T-cell (primary cell): ENCODE data around the gene BCKDHA. TPM values are rescaled to one million over a fixed set of nuclear protein-coding genes. Genes with fewer than 3 reads are reported as not detected.
A peak's percentile ranks its signal among the peaks of the same experiment; 100 is the strongest.
"Not testable (repeated sequence)": the region's sequence is repeated elsewhere in the genome, so short reads cannot be mapped to it uniquely, and the experiment has no call there.

Experiments
- ATAC-seq, 4 experiments: fragments of 200-7000 bp in 3 of 4; fragments of 150-1000 bp in 1 of 4; cut with Tn5 transposase; replicated peaks in 1 of 4; 1 replicate in 3 of 4; 2 replicates in 1 of 4; pipeline ENCODE4 v1.10.0; 2021; ENCODE audit warnings: moderate library complexity in 3 of 4, mild to moderate bottlenecking in 2 of 4, moderate number of reproducible peaks in 1 of 4
- CTCF ChIA-PET, 2 donors: fragments of 300-600 bp; sonication (Branson Sonifier 250); formaldehyde crosslinking; loops; one replicate each; lab custom pipeline; 2022; ENCODE audit warnings: antibody characterized with exemption in 2 of 2; lab: Charles Lee
- POLR2A ChIA-PET, 2 donors: fragments of 300-600 bp; sonication (Branson Sonifier 250); formaldehyde crosslinking; loops; one replicate each; lab custom pipeline; 2022; ENCODE audit warnings: antibody characterized with exemption in 2 of 2; lab: Charles Lee
- DNase-seq, 35 experiments: peaks; one replicate each; pipeline versions ENCODE4 v3.0.0 to v3.0.0-alpha.2; 2013 to 2023
- H3K27ac ChIP-seq: one replicate; pipeline ENCODE4 v1.5.1; 2013; ENCODE audit warnings: low read length
- H3K27me3 ChIP-seq, 2 experiments: replicated peaks in 1 of 2; 1 replicate in 1 of 2; 2 replicates in 1 of 2; pipeline versions ENCODE4 v1.6.1 to v1.7.0; 2013; ENCODE audit warnings: low read length in 1 of 2, mixed read lengths in 1 of 2; ENCODE audit not compliant: control insufficient read depth in 2 of 2, insufficient read depth in 2 of 2; ENCODE audit errors: extremely low read depth in 1 of 2
- H3K36me3 ChIP-seq, 2 donors: 1 replicate in 1 of 2; 2 replicates in 1 of 2; pipeline versions ENCODE4 v1.6.1 to v1.7.0; 2013; ENCODE audit warnings: low read length in 1 of 2; ENCODE audit not compliant: control insufficient read depth in 2 of 2, insufficient read depth in 1 of 2; ENCODE audit errors: extremely low read depth in 1 of 2
- H3K4me1 ChIP-seq, 2 experiments: 1 replicate in 1 of 2; 2 replicates in 1 of 2; pipeline versions ENCODE4 v1.6.1 to v1.7.0; 2013; ENCODE audit warnings: low read length in 2 of 2, mixed read lengths in 1 of 2; ENCODE audit not compliant: insufficient read depth in 2 of 2, control insufficient read depth in 1 of 2; ENCODE audit errors: extremely low read depth in 1 of 2
- H3K4me3 ChIP-seq, 2 donors: 1 replicate in 1 of 2; 2 replicates in 1 of 2; pipeline versions ENCODE4 v1.5.1 to v1.7.0; 2013; ENCODE audit warnings: mild to moderate bottlenecking in 2 of 2, low read length in 1 of 2, moderate library complexity in 1 of 2; ENCODE audit not compliant: control insufficient read depth in 1 of 2; ENCODE audit errors: extremely low read depth in 1 of 2
- H3K9me3 ChIP-seq: 2 replicates; pipeline ENCODE4 v1.7.0; 2013
- H3K27ac Mint-ChIP-seq, 2 donors: one replicate each; pipeline ENCODE4 v1.8.0; 2020 to 2021; ENCODE audit warnings: mild to moderate bottlenecking in 2 of 2, mixed read lengths in 2 of 2
- H3K27me3 Mint-ChIP-seq, 2 donors: one replicate each; pipeline ENCODE4 v1.8.0; 2021 to 2022; ENCODE audit warnings: mixed read lengths in 2 of 2
- H3K36me3 Mint-ChIP-seq: one replicate; pipeline ENCODE4 v1.8.0; 2021; ENCODE audit warnings: mixed read lengths
- H3K4me1 Mint-ChIP-seq, 3 donors: one replicate each; pipeline ENCODE4 v1.8.0; 2020 to 2022; ENCODE audit warnings: mixed read lengths in 3 of 3, mild to moderate bottlenecking in 1 of 3
- H3K4me3 Mint-ChIP-seq, 3 donors: one replicate each; pipeline ENCODE4 v1.8.0; 2020 to 2022; ENCODE audit warnings: mild to moderate bottlenecking in 3 of 3, mixed read lengths in 3 of 3, moderate library complexity in 3 of 3
- H3K9me3 Mint-ChIP-seq, 3 donors: one replicate each; pipeline ENCODE4 v1.8.0; 2020 to 2022; ENCODE audit warnings: mixed read lengths in 3 of 3
- WGBS: methylation state at CpG from one replicate; pipeline ENCODE4 v1.1.5; 2013; ENCODE audit warnings: missing lambda C conversion rate; ENCODE audit not compliant: insufficient coverage; 5-methylcytosine and 5-hydroxymethylcytosine counted together
- total RNA-seq, 35 experiments: library from RNA in 6 of 35; stranded (reverse) in 6 of 35; fragments of 120-200 nt in 1 of 35; gene quantifications; one replicate each; pipeline versions ENCODE4 v1.2.1 to v1.2.4 and lab custom pipeline; 2013 to 2026

The BCKDHA gene
- total RNA-seq, 5 donors from 2014 or later (not counting 1 experiment from before 2014, with no cell fraction given) = 13.0 to 28.6 (median 27.0) TPM

DNA sequence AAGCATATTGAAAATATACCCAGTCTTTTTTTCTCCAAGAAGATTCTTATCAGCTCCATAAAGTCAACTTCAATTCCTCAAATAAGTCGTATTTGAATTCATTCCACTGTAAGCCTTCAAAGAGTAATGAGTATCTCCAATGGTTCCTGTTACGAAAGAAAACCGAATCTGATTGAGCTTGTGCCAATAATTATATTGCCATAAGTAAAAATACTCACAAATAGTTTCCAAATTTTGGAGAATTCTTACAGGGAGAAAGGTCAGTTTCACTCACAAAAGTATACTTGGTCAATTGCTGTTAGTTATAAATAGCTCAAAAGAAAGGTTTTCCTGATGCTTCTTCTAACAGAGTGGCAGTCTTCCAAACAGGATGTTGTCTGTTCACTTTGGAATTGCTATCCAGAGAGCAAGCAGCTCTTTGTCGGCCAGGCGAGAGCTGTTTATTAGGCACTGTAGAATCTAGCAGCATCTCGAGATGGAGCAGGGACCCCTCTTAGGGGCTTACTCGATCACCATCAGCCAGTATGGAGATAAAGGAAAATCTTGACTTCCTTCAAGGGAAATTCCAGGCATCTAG is 58.8 kb downstream of the BCKDHA start:
- no peak overlapping the region for H3K4me3 ChIP-seq
- no peaks in the 10 kb centered on the region for H3K36me3 ChIP-seq
- DNase-seq (no peak), ATAC-seq (no peak)
- H3K4me3 Mint-ChIP-seq = peak overlapping the region in 2 of 3 donors; percentile 25 to 46
- ChIA-PET POLR2A (interaction anchor here (0.6 to 1.1 kb wide), 4 partner anchors 75 to 1198 kb away, joined by 3 to 4 read pairs (median 3); no protein-coding TSS in a partner anchor), CTCF (interaction anchor here (0.9 to 1.5 kb wide), 2 partner anchors 9 to 98 kb away, joined by 3 to 4 read pairs; no protein-coding TSS in a partner anchor)
- no peaks in the 10 kb centered on the region for H3K9me3 ChIP-seq
- peaks cover 11 to 13% of the 10 kb centered on the region in 2 donors for H3K27me3 Mint-ChIP-seq
- H3K9me3 Mint-ChIP-seq = no peaks in the 10 kb centered on the region
- H3K27ac ChIP-seq = no peak overlapping the region
- H3K4me1 Mint-ChIP-seq = peaks cover 15 to 34% (median 28%) of the 10 kb centered on the region in 3 donors
- H3K4me1 ChIP-seq = peaks cover 2% of the 10 kb centered on the region in 2 experiments
- no peaks in the 10 kb centered on the region for H3K36me3 Mint-ChIP-seq
- peaks cover 0 to 2% of the 10 kb centered on the region in 2 experiments for H3K27me3 ChIP-seq
- WGBS = 73% methylated on average over 2 of the region's 7 CpGs
- H3K27ac Mint-ChIP-seq = no peak overlapping the region

DNA sequence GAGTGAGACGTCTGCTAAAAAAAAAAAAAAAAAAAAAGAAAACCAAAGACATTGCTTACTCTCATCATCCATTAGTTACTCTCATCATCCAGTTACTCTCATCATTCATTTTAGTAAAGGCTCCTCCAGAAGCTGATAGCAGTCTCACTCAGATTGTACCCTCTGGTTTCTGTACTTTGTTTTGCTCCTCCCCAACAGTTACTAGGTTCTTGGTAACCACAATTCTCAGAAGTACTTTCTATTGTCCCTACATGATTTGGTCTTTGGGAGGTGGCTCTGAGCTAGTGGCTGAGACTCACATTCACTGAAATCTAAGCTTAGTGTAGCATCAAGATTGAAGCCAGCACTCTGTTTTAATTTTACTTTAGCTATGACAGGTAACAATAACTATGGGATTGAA is 59.6 kb downstream of the BCKDHA start:
- ATAC-seq = peak; percentile 80 to 99 (median 84)
- Mint-ChIP-seq H3K27ac (peak overlapping the region; percentile 72 to 82), H3K4me3 (peak overlapping the region in 2 of 3 donors; percentile 17 to 46), H3K36me3 (no peaks in the 10 kb centered on the region), H3K27me3 (peaks cover 14 to 17% of the 10 kb centered on the region in 2 donors), H3K9me3 (no peaks in the 10 kb centered on the region), H3K4me1 (peaks cover 15 to 34% (median 28%) of the 10 kb centered on the region in 3 donors)
- CTCF ChIA-PET = interaction anchor here (0.6 to 1.5 kb wide), 5 partner anchors 8 to 108 kb away, joined by 3 to 8 read pairs (median 3); no protein-coding TSS in a partner anchor
- POLR2A ChIA-PET = interaction anchor here in 1 of 2 donors (1.1 kb wide), 1 partner anchor 74 kb away, joined by 4 read pairs; no protein-coding TSS in a partner anchor
- peaks cover 0 to 2% of the 10 kb centered on the region in 2 experiments for H3K27me3 ChIP-seq
- peaks cover 2% of the 10 kb centered on the region in 2 experiments for H3K4me1 ChIP-seq
- DNase-seq = peak in 1 of 35 experiments; percentile 38
- no CpG with 5 or more reads among the region's 1 CpG for WGBS
- H3K4me3 ChIP-seq = no peak overlapping the region
- H3K27ac ChIP-seq = peak overlapping the region; percentile 29
- no peaks in the 10 kb centered on the region for H3K36me3 ChIP-seq
- no peaks in the 10 kb centered on the region for H3K9me3 ChIP-seq

DNA sequence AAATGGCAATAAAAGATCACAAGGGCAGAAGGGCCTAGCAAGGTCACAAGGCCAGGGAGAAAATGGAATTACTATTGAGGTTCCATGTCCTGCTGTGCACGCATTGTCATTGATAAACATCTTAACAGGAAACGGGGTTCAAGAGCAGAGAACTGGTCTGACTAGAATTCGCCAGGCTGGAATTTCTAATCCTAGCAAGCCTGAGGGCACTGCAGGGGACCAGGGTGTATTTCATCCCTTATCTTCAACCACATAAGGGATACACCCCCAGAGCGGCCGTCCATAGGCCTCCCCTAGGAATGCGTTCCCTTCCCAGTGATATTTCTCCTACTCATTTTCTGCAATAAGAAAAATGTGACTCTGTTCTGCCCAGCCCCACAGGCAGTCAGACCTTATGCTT is 64.9 kb downstream of the BCKDHA start:
- ATAC-seq (no peak), DNase-seq (no peak)
- no peak overlapping the region for H3K4me3 ChIP-seq
- Mint-ChIP-seq H3K27ac (no peak overlapping the region), H3K27me3 (peaks cover 46 to 51% of the 10 kb centered on the region in 2 donors), H3K9me3 (no peaks in the 10 kb centered on the region), H3K36me3 (no peaks in the 10 kb centered on the region), H3K4me1 (peaks cover 6 to 24% (median 14%) of the 10 kb centered on the region in 3 donors), H3K4me3 (peak overlapping the region in 1 of 3 donors; percentile 52)
- 82% methylated on average over 6 of the region's 6 CpGs for WGBS
- CTCF ChIA-PET = no interaction called here
- H3K27ac ChIP-seq = no peak overlapping the region
- H3K4me1 ChIP-seq = no peaks in the 10 kb centered on the region
- POLR2A ChIA-PET = no interaction called here
- peaks cover 0 to 21% of the 10 kb centered on the region in 2 experiments for H3K27me3 ChIP-seq
- no peaks in the 10 kb centered on the region for H3K36me3 ChIP-seq
- no peaks in the 10 kb centered on the region for H3K9me3 ChIP-seq

DNA sequence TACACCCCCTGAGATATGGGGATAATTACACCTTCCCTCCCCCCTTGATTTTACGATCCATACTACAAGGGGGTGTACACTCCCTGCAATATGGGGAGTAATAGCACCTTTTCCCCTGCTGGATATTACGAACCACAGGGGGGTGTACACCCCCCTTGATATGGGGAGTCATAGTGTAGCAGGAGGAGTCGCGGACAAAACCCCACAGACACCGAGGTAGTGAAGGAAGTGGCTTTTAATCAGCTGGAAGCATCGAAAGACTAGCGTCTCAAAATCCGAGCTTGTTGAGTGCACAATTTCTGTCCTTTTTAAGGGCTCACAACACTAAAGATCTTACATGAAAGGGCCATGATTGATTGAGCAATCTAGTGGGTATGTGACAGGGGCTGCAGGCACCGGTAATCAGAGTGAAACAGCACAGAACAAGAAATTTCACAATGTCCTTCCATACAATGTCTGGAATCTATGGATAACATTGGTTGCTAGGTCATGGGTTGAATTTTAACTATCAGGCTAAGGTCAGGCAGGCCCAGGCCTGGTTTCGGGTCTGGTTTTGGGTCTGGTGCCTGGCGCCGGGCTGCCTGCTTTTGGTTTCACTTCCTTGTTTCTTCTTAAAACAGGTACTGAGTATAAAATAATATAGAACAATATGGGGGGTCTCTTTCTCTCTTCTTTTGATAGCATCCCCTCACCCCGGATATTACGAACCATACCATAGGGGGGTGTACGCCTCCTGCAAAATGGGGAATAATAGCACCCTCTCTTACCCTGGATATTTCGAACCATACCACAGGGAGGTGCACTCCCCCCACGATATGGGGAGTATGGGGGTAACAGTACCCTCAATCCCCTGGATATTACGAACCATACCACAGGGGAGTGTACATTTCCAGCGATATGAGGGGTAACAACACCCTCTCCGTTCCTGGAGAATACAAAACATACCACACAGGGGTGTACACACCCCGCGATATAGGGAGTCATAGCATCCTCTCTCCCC is 65.9 kb downstream of the BCKDHA start:
- H3K27ac ChIP-seq = not testable (repeated sequence)

More for the DNA sequence above, 65.9 kb downstream of the BCKDHA start:
- POLR2A ChIA-PET, ATAC-seq, H3K36me3 ChIP-seq, H3K4me3 ChIP-seq, H3K4me1 ChIP-seq, CTCF ChIA-PET, H3K36me3 Mint-ChIP-seq, H3K9me3 Mint-ChIP-seq, H3K9me3 ChIP-seq: not testable (repeated sequence)
- Mint-ChIP-seq H3K27ac (peak overlapping the region; percentile 4 to 5), H3K4me3 (peak overlapping the region; percentile 32 to 52 (median 34)), H3K4me1 (peaks cover 0 to 15% (median 8%) of the 10 kb centered on the region in 3 donors), H3K27me3 (peaks cover 52 to 59% of the 10 kb centered on the region in 2 donors)
- H3K27me3 ChIP-seq = peaks cover 0 to 22% of the 10 kb centered on the region in 2 experiments
- WGBS = 69% methylated on average over 5 of the region's 22 CpGs
- peak in 2 of 35 experiments; percentile 11 to 26 for DNase-seq

Other genes with a start within 250 kb of the BCKDHA start
- gene CYP2S1, start 204.6 kb upstream of the BCKDHA start, total RNA-seq = 1 to 10 TPM in 1 of 5 donors, under 1 TPM in 3, not detected in 1; 0.20 to 1.2 (median 0.51) TPM
- under 1 TPM in 3 of 5 donors, not detected in 2; 0.16 to 0.70 (median 0.47) TPM for gene AXL, start 178.6 kb upstream of the BCKDHA start, total RNA-seq
- 100 to 1,000 TPM; 275 to 350 (median 307) TPM for gene HNRNPUL1, start 133.4 kb upstream of the BCKDHA start, total RNA-seq
- gene CCDC97, start 87.6 kb upstream of the BCKDHA start, total RNA-seq = 10 to 100 TPM; 38.9 to 61.5 (median 55.1) TPM
- gene TGFB1, start 43.9 kb upstream of the BCKDHA start, total RNA-seq = 100 to 1,000 TPM; 170 to 412 (median 206) TPM
- gene B9D2, start 33.7 kb upstream of the BCKDHA start, total RNA-seq = 10 to 100 TPM; 15.3 to 27.9 (median 16.4) TPM
- 10 to 100 TPM in 3 of 5 donors, 1 to 10 TPM in 2; 9.9 to 14.7 (median 13.2) TPM for gene TMEM91, start 21.3 kb upstream of the BCKDHA start, total RNA-seq
- gene EXOSC5, start 459 bp upstream of the BCKDHA start, total RNA-seq = 10 to 100 TPM; 12.4 to 32.8 (median 27.1) TPM
- 1 to 10 TPM in 4 of 5 donors, under 1 TPM in 1; 0.76 to 5.0 (median 1.3) TPM for gene B3GNT8, start 29.6 kb downstream of the BCKDHA start, total RNA-seq
- 10 to 100 TPM; 19.5 to 33.9 (median 24.7) TPM for gene DMAC2, start 42.1 kb downstream of the BCKDHA start, total RNA-seq
- gene ERICH4, start 45.3 kb downstream of the BCKDHA start, total RNA-seq = under 1 TPM in 2 of 5 donors, not detected in 3; 0.29 to 0.55 TPM
- gene CEACAM21, start 178.3 kb downstream of the BCKDHA start, total RNA-seq = 10 to 100 TPM; 34.5 to 63.1 (median 40.3) TPM
- 1 to 10 TPM in 1 of 5 donors, under 1 TPM in 3, not detected in 1; 0.46 to 1.0 (median 0.68) TPM for gene CEACAM4, start 229.3 kb downstream of the BCKDHA start, total RNA-seq